H54 (cell line): ENCODE data around the gene FGD4.
A peak's percentile ranks its signal among the peaks of the same experiment; 100 is the strongest.

ENCODE experiments used
- DNase-seq: peaks from one replicate; pipeline ENCODE4 v3.0.0; 2011; ENCODE audit warnings: low spot score, mixed read lengths; ENCODE audit not compliant: insufficient read length
- FAIRE-seq: peaks from 3 replicates; lab custom pipeline; 2011; peaks lifted over from hg19 to GRCh38; lab: Jason Lieb, UNC
- POLR2A ChIP-seq: IDR thresholded peaks from 2 replicates; pipeline ENCODE4 v1.6.1; 2011; ENCODE audit warnings: low read depth, mild to moderate bottlenecking, low read length

Gene FGD4

DNA sequence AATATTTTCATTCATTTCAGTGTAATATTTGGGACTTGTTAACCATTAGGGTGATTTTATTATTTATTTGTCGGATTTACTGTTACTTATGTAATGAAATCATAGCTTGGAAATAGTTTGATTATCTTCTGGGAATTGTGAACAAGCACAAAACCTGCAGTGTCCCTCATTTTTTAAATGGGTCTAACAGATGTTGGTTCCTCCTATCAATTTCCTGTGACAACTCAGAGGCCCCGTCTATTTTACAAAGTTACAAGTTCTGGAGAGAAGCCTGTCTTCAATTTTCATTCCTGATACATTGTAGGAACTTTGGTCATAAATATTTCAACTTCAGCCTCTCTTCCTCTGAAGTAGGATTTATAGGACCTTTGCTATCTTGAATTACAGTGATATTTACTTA is 178.0 kb downstream of the FGD4 start:
- TF ChIP-seq POLR2A: no peak
- DNase-seq (no peak), FAIRE-seq (no peak)

DNA sequence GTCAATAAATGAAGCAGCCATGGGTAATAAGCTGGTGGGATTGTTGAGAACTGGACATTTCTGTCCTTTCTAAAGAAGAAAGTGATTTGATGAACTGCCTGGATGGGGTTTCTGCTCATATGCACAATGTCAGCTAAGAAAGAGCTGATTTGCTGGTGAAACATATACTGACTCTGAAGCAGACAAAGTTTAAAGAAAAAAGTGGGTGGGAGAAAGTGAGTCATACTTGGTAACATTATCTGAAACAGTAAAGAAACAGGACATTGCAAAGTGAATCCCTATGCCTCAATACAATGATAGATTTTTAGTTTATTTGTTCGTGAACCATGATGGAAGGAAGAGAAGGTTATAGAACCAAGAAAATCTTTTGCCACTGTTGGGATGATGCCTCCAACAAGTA is 184.2 kb downstream of the FGD4 start:
- TF ChIP-seq POLR2A: no peak
- DNase-seq: no peak
- FAIRE-seq: peak; percentile 36

DNA sequence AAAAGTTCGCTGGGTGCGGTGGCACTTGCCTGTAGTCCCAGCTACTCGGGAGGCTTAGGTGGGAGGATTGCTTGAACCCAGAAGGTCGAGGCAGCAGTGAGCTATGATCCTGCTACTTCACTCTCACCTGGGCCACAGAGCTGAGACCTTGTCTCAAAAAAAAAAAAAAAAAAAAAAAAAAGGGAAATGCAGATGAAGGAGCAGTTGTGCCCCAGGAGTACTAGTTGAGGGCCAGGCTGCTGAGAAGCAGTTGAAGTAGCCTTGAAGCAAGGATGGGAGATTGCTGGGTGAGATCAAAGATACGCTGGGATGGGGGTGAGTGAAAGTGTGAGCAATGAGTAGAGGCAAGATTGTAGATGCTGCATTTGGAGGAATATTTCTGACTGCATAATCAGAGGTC is 186.3 kb downstream of the FGD4 start:
- FAIRE-seq: no peak
- no peak for DNase-seq
- no peak for TF ChIP-seq POLR2A

DNA sequence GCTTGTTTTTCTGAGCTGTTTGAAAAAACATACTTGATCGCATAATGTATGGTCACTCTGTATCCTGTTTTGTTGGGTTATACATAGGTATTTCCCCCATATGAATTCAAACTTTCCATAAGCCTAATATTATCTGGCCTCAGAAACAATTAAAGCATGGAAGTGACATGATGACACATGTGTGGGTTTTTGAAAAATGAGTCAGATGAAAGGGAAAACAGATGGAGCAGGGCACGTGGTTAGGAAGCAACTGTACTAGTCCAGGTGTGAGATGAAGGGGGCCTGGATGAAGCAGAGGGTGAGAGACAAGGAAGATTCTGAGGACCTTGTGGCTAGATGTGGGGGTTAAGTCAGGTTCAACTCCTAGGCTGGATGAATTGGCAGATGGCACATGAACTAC is 187.0 kb downstream of the FGD4 start:
- no peak for TF ChIP-seq POLR2A
- DNase-seq: peak; percentile 6
- peak; percentile 75 for FAIRE-seq

DNA sequence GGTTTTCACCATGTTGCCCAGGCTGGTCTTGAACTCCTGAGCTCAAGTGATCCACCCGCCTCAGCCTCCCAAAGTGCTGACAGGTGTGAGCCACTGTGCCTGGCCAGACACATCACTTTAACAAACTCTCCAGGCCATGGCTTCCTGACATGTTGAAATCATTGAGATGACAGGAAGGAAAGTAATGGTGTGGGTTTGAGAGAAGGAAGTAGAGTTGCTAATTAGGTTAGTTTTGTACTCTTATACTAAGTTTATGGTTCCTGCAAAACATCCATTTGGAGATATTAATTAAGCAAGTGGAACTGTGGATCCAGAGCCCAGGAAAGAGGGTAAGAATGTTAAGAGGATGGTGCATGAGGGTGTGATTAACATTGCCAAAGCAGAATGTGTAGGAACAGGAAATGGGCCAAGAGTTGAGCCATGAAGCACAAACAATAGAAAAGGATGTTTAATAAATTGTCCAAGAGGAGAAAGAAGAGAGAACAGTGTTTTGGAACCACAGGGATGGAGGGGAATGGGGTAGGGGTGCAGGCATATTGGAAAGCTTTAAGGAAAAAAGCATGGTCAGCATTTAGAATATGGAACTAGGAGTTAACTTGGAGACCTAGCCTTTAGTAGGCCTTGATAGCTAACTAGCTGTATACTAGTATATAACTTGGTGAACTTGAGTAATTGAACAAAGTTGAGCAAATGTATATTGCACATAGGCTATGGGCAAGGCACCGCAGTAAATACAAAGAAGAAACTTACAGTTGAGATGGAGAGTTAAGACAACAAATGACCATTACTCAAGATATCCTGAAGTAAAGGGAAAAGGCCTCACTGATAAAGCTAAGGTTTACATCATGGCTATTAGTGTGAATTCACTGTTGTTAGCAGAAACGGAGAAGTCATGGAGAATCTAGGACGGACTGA is 188.5 kb downstream of the FGD4 start:
- DNase-seq (no peak), FAIRE-seq (no peak)
- no peak for TF ChIP-seq POLR2A

DNA sequence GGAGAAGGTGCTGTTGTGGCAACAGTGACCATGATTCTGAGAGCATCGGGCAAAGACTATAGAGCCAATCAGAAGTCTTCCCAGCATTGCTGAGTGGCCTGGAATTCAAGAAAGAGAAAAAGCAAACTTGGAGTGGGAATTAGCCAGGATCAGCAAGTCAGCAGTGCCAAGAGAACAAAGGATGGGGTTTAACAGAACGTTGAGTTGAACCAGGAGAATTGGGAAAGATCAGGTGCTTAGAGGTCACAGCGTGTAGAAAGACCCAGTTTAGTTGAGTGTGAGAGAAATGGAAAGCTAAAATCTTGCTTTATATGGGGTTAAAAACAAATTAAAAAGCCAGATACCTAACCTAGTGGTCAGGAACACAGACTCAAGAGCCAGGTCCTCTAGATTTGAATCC is 189.2 kb downstream of the FGD4 start:
- no peak for DNase-seq
- no peak for FAIRE-seq

DNA sequence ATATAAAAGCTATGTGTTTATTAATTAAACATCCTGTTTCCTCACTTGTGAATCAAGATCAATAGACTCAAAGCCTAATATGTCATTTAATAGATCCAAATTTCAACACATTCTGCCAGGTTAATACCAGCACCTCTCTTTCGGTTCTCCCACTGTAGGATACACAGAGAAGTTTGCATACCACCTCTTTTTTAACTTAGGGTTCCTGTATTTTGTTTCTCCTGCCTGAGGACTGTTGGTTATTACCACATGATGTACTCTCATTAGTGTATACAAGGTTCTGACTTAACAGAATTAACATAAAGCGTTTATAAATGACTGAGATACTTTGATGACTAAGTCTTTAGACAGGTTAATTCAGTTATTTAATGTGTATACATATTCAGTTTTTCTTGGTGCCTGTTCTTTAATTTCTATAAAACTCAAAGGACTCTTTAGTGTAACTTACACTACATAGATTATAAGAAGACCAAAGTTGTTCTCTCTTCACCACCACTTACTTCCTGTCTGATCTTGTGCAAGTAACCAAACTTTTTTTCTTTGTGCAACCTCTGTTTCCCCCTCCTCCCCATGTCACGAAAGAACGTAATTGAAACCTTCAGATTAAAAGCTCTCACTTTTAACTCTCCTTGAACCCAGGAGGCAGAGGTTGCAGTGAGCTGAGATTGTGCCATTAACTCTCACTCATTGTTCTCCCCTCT is 190.0 kb downstream of the FGD4 start:
- DNase-seq (no peak), FAIRE-seq (no peak)

More for the DNA sequence above, 189.2 kb downstream of the FGD4 start:
- no peak for TF ChIP-seq POLR2A

DNA sequence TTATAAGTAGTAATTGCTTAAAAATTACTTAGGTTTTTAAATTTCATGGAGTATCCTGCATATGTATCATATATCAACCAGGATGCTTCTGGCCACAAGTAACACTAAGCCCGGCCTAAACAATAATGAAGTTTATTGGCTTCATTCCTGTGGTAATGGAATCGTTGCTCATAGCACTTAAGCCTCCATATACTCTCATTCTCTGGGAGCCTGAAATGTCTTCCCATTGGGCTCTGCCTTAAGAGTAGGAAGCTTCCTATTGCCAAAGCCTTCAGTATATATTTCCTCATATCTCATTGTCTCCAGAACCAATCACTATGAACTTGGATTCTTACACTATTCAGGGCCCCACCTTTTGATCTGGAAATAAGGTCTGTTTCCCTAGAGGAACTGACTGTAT is 195.9 kb downstream of the FGD4 start:
- FAIRE-seq (no peak), DNase-seq (no peak)
- TF ChIP-seq POLR2A: no peak

More for the DNA sequence above, 190.0 kb downstream of the FGD4 start:
- TF ChIP-seq POLR2A: no peak

DNA sequence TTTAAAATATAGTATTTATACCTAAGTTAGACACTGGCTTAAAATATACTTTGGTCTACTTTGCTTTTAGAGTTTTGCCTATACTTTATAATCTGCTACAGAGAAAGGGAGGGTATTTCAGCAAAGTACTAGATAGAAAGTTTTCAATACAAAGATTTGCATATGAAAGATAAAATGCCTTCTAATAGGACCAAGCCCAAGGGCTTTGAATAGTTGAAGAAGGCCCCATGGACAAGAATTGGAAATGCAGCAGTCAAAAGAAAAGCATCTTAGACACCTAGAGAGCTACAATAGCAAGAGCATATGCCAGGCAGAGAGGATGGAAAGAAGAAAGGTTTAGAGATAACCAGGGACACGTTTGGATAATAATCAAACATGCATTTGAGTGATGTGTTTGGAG is 196.7 kb downstream of the FGD4 start:
- DNase-seq (no peak), FAIRE-seq (no peak)
- TF ChIP-seq POLR2A: no peak

DNA sequence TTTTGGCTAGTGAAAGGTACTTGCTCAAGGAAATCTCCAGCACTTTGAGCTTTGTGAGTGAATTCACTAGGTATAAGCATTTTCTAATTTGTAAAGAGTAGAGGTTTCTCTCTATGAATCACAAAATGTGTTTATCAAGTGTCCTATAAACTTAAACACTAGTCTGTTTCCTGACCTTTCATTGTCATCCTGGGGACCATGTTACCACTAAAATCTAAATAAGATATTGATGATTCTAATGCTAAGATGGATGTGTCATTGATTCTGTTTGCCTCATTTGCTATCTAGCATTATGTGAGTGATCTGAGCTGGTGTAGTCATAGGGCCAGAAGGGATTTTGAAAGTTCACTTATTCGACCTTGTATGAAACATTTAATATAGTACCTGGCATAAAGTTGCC is 199.3 kb downstream of the FGD4 start:
- FAIRE-seq (peak; percentile 11), DNase-seq (no peak)
- TF ChIP-seq POLR2A: no peak

DNA sequence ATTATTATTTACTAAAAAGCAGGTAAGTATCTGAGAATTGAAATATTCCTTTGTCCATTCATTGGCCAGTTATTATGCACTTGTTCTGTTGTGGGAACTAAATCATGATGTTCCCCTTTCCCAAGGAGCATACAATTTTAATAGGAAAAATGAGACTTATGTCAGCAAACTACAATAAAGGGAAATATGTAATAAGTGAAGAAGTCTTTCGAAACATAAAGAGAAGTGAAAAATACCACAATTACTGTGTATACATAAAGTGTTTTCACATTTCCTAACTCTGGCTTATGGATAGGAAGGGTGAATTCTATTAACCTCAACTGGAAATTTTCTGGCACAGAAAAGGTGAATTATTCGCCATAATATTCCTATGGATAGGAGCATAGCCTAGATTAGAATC is 201.3 kb downstream of the FGD4 start:
- FAIRE-seq: no peak
- TF ChIP-seq POLR2A: no peak

DNA sequence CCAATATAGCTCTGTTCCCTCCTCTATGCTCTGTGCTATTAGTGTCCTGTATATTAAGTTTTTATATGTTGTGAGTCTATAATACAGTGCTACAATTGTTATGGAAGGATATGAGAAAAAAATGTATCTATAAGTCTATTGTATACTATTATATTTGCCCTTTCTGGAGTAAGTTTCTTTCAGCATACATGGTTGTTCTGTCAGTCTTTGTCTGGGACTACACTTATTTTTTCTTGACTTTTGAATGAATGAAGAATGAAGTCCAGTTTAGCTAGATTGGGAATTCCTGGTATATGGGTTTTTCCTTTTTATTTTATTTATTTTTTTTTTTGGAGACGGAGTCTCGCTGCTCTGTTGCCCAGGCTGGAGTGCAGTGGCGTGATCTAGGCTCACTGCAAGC is 203.7 kb downstream of the FGD4 start:
- TF ChIP-seq POLR2A: no peak
- FAIRE-seq (no peak), DNase-seq (no peak)

More for the DNA sequence above, 201.3 kb downstream of the FGD4 start:
- DNase-seq: no peak

DNA sequence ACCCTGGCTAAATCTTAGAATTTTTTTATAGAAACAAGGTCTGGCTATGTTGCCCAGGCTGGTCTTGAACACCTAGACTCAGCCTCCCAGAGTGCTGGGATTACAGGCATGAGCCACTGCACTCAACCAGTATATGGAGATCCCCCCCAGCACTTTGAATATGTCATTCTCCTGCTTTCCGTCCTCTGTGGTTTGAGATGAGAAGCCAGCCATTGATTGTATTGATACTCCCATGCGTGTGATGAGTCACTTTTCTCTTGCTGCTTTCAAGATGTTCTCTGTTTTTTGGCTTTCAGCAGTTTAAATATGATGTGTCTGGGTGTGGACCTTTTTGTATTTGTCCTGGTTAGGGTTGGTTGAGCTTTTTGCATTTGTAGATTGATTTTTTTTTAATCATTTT is 204.5 kb downstream of the FGD4 start:
- no peak for DNase-seq
- no peak for TF ChIP-seq POLR2A

DNA sequence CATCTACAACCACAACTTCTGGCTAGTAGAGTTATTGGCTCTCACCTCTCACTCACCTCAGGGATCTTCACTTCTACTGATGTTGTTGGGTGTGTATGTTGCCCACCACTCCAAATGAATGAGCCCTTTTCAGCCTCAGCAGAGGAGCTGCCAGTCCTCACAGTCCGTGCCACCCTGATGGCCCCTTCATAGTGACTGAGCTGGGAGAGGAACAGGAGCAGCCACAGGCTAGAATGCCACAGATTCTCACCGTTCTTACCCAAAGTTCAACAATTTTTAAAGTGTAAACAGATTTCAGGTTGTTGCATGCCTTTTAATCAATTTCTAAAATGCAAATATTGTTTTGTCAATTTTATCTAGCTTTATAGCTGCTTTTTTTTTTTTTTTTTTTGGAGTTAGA is 205.2 kb downstream of the FGD4 start:
- no peak for FAIRE-seq
- no peak for TF ChIP-seq POLR2A
- no peak for DNase-seq

More for the DNA sequence above, 204.5 kb downstream of the FGD4 start:
- FAIRE-seq: no peak
